ENCODE measurements around the gene TBC1D10A.
A peak's percentile ranks its signal among the peaks of the same experiment; 100 is the strongest.
"Not testable (repeated sequence)": the region's sequence is repeated elsewhere in the genome, so short reads cannot be mapped to it uniquely, and the experiment has no call there.

The TBC1D10A gene

DNA sequence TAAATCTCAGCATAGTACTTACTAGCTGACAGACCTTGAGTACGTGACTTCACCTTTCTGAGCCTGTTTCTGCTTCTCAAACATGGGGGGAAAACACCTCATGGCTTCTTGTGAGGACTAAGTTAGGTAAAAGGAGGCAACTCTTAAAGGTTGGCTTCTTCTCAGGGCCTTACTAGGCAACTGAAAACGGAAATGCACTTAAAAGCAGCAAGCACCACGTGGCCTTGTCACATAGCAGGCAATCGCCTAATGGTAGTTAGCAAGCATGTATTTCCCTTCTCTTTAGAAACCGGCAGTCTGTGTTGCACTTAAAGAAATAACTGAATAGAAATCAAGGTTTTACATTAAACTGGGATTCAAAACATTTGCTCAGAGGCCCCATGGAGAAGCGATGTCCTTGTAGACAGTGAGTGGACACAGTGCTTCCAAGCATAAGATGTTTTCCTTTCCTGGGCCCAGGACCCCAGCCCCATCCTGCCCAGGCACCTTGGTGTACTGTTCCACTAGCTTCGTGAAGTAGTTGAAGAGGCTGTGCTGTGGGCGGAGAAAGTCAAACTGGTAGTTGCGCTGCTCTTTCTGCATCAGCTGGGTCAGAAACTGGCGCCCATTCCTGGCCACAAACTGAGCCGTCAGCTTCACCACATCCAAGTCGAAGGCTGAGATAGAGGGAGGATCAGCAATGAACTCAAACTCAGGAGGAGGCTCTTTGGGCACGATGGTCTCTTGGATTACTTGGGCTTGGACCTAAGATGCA, 17.9 kb upstream of the TBC1D10A start:
- DNase-seq = no peak

DNA sequence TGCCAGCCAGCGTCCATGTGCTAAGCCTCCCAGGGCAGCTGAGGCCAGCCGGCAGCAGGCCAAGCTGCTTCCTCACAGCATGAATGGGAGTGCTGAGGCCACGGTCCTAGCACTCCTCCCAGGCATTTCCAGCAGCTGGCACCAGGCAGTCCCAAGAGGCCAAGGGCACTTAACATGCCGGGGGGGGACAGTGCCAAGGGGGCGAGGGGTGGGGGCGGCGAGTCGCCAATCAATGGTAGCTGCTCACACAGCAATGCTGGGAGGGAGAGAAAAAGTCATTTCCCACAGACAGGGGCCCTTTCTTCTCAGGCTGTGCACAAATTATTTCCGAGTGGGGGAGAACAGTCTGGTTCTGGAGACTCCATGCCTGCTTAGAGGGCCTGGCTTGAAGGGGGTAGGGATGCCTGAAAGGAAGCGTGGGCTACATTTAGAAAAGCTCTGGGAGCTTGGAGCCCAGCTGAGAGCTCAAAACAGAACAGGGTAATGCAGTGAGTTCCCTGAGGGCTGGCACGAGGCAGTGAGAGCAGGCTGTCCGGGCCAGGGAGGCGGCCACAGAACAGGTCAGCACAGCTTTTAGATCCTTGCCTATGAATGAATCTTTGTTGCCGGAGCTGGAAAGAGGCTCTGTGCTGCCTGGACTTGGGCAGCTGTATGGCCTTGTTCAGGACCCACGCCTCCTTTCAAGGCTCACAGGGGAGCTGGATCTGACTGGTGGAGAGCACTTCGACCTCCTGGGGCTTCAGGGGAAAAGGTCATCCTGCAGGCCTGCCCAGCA, 14.4 kb upstream of the TBC1D10A start:
- no peak for DNase-seq

DNA sequence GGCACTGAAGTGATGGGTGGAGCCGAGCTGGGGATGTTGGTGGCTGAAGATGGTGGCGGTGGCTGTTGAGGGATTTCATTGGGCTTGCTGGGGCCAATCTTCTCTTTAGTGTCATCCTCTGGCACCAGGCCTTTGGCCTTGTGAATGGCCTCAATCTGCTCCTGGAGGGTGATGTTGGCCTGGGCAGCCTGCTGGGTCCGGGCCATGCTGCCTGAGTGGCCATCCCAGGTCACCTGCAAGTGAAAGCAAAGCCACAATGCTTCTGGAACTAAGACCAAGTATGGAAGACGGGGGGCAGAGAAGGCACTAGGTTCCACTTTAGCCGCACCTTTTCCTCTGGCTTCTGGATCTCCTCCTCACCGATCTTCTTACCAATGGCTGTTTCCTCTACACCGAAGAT, 12.1 kb upstream of the TBC1D10A start:
- DNase-seq = no peak

DNA sequence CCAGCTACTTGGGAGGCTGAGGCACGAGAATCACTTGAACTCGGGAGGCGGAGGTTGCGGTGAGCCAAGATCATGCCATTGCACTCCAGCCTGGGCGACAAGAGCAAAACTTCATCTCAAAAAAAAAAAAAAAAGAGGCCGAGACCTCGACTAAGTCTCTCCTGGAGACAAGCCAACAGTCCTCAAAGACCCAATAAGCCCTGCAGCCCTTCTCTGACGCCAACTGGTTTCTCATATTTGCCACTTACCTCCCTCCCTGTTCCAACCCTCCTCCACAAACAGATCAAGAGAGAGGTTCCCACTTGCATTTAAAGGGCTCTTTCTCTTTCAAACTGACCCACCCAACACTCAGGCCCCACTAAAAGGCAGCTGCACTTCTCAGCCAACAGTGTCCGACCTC, 11.6 kb upstream of the TBC1D10A start:
- not testable (repeated sequence) for DNase-seq

DNA sequence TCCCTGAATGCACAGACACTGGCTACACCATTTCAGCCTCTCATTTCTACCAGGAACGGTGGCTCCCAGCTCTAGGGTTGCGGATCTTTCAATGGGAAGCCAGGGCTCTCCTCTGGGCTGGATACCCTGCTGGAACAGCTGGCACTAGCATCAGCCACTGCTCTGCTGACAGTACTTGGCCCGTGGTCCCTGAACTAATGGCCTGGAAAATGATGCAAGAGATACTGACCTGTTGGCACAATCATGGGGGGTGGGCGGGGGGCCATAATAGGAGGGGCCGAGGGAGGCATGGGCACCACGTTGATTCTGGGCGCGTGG, 10.7 kb upstream of the TBC1D10A start:
- DNase-seq = no peak

DNA sequence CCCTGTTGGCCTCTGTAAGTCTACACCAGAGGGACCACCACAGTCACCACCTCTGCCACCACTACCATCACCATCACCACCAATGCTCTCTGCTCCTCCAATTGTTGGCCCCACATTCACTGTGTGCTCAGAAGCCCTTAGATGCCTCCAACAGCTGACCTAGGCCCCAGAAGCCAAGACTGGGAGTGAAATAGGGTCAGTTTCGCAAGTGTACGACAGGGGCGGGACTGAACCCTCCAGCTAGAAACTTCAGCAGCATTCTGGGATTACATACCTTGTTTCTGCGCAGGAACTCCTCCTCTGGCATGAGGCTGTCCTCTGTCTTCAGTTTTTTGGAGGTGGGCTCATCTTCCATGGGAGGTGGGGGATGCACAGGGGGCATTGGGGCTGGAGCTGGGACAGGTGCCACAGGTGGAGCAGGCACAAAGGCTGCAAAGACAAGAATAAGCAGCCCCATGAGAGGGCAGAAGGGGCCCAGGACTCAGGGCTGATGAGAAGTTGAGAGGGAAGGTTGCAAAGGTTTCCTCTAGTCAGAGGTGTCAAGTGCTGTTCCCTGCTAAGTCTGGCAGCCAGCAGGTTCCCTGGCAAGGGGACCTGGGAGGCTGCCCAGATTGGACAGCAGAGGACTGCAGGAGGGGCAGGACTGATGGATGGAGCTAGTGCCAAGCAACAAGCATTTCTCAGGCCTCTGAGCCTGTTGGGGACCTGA, 10.2 kb upstream of the TBC1D10A start:
- no peak for DNase-seq

DNA sequence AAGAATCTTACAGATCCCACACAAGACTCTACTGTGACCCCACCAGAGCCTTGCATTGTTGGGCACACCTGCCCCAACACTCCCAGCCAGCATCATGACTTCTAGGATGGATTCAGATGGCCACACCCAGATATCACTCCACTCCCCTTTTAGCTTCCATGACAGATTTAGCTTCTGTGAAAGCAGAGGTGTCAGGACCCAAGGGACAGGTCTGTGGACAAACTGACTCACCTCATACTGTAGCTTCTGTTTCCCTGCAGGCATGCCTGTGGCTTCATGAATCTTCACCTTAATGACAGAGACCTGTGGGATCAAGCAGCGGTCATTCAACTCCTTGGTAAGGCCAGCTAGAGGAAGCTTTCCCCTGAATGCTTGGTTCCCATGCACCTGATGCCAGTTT, 8.5 kb upstream of the TBC1D10A start:
- no peak for DNase-seq

DNA sequence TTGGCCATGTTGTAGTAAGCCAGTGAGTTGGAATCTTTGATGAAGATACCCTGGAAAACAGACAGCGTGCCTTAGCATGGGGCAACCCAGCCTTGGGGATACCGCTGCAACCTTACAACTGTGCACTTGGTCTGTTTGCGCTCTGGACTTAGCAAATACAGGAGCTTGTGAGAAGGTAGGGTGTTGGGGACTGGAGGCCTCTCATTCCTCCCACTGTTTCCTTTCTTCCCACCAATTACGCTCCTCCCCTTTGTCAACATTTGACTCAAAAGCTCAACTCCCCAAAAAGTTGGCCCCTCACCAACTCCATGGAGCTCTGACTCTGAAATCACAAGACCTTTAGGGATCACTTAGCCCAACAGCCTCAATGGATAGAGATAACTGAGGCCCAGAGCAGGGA, 7.9 kb upstream of the TBC1D10A start:
- no peak for DNase-seq

DNA sequence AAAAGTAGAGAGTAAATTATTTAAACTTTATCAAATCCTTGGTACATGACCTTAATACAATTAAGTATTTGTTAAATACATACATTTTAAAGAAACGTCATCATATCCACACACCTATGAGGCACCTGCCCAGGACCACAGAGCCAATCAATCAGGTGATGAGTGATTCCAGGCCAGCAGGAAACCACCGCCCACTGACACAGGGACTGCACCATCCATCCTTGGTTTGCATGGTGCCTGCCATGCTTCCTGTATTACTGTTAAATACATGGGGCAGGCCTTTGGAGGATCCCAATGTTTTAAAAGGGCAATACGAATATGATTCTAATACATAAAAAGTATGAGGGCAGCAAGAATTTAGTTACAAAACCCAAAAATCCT, 7.0 kb upstream of the TBC1D10A start:
- DNase-seq = no peak

DNA sequence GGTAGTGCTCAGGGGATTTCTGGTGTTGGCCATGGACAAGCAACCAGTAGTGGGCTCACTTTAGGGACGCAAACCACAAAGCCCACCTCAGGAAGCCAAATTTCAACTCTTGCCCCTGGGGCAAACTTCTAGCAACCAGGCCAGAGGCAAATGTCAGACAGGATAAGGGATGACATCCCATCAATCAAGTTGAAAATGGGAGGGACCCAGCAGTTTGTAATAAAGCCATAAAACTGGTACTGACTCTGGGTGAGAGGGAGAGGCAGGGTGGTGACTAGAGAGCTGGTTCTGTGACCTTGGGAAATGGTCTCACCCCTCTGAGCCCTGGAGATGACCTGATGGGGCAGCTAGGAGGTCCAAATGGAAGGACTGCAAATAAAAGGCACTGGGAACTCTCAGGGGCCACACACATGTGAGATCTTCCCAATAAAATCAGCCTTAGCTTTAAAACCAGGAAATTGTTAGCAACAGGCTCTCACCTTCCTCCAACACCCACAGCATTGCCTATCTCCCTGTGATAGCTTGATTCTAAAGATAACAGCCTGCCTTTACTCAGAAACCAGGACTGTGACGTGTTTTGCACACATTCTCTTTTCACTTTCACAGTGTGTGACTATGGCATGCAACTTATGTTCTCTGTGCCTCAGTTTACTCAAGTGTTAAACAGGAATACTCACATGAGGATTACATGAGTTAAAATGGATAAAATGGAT, 6.4 kb upstream of the TBC1D10A start:
- no peak for DNase-seq

DNA sequence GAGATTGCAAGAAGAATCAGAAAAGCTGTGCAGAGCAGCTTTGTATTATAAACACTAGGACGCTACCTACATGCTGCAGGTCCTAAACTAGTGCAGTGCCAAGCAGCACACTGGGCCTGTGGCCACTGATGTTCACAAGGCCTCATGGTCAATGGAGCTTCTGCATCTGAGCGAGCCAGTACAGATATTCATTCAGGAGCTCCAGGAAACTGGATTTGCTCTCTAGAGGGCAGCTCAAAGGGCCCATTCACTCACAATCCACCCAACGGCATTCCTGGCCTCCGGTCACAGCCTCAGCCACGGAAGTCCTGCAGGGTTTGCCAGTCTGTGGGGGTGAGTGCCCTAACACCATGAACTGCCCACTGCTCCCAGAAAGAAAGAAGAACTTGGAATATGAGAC, 5.8 kb upstream of the TBC1D10A start:
- no peak for DNase-seq

DNA sequence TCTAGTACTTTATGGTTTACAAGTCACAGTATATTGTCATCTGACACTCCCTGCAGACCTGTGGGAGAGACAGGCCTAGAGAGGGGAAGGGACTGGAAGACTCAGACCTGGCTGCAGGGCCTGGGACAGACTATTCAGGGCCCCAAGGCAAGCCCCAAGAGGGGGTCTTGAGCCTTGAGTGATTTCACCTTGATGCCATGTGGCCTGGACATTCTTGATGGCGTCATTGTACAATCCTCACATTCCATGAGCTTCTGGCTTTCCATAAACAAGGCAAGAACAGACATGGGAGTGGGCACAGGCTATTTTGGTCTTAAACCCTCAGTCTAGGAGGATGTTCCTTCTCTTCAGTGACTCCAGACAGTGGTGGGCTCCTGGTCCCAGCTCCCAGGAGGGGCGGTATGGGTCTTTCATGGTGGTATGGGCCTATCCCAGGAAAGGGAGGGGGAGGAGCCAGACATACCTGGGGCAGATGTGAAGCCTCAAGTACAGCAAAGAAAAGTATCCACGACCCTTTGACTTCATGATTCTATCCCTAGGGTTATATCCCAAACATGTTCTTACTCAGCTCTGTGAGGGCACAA, 1.8 kb upstream of the TBC1D10A start:
- DNase-seq = peak; percentile 34

DNA sequence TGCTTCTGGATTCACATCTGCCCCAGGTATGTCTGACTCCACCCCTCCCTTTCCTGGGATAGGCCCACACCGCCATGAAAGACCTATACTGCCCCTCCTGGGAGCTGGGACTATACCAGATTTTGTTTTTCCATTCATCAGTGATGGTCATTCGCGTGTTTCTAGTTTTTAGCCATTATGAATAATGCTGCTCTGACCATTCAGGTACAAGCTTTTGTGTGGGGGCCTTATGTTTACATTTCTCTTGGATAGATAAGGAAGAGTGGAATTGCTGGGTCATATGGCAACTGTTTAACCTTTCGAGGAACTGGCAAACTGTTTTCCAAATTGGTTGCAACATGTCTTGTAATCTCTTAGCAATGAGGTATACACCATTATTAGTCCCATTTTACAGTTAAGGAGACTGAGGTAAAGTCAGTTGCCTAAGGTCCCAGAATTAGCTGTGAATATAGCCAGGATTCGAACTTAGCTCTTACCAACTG, 1.2 kb upstream of the TBC1D10A start:
- DNase-seq = no peak

DNA sequence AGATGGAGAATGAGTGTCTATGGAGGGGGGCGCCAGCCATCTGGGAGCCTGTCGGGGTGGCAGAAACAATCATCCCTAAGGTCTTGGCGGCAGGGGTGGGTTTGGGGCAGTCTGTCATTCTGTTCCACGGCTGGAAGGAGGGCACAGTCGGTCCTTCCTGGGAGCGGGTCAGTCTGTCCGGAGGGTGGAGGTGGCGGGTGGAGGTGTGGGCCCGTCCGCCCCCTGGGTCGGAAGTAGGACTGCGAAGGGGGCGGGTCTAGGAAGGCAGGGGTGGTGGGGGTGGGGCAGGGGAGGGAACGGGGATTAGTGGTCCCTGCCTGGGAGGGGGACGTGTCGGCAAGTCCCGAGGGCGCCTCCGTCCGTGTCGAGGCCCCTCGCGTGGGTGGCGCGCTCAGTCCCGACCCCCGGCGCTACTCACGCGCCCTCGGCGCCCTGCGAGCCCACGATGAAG, 461 bp downstream of the TBC1D10A start:
- no peak for DNase-seq

DNA sequence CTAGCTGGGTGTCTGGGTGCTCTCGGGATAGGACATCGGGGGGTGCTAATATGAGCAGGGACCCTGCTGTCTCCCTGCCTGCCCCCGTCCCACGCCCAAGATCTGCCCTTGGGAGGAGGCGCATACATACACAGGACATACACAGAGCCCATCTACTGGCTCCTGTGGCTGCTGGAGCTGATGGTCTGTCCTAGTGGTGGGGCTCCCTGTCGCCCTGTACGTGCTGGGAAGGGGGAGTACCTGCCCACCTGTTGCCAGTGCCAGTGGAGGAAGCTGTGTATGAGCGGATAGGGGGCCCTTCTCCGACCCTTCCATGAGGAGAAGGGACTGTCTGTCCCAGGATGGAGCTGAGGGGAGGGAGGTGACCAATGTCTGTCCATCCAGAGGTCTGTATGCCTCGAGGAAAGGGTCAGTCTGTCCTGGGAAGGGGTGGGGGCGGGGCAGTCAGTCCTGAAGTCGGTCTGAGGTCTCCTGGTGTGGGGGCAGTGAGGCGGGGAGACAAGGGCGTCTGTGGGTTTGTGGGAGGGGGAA, 952 bp downstream of the TBC1D10A start:
- no peak for DNase-seq

DNA sequence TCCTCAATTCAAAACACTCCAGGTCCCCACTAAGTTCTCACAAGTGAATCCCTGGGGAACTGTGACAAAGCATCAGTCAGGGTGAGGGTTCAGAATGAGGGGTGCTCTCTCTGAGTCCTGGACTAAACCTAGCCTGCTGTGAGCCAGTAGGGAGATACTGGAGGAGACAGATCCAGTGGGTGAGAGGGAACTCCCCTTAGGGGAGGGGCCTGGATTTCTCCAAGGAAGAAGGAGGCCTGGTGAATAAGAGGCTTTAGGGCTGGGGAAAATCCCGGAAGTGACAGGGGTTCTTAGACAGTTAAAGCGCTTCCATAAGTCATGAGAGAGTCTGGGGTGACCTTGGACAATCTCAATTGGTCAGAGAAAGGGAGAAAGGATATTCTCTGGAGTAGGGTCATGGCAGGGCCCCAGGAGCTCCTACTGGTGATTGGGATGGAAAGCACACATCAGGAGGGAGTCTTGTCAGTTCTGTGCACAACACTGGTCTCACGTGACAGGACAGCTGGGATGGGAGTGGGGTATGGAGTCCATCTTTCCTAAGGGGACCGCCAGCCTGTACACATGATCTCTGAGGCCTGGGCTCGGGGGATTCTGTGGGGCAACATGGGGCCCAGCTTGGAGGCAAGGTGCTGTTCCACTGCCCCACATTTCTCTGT, 1.5 kb downstream of the TBC1D10A start:
- peak; percentile 81 for DNase-seq

DNA sequence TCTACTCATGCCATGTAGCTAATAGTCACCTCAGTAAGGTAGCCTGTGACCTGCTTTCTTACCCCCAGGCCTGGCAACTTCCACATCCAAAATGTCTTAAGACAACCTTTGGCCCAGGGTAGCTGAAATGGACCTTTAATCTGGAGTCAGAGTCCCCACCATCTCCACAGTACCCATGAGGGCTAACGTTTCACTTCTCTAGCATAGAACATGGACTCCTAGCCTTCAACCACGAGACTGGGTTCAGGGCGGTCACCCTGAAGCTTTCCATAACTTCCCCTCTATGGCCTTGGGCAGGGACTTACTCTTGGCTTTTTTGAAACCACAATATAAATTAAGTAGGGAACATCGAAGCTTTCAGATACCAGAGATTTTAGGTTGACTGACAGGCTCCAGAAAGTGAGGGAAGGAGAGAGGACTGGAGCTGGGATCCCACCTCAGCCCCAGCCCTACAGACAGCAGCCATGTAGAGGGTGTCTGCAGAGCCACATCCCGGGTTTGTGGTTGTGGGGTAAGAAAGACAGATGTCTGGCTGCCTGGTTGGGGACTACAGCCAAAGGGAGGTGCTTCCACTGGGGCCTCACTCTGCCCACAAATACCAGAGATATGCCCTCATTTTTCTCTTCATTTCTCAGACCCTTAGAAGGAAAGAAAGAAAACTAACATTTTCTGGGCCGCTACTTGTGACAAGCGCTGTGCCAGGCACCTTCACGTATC, 2.6 kb downstream of the TBC1D10A start:
- DNase-seq = peak; percentile 61

DNA sequence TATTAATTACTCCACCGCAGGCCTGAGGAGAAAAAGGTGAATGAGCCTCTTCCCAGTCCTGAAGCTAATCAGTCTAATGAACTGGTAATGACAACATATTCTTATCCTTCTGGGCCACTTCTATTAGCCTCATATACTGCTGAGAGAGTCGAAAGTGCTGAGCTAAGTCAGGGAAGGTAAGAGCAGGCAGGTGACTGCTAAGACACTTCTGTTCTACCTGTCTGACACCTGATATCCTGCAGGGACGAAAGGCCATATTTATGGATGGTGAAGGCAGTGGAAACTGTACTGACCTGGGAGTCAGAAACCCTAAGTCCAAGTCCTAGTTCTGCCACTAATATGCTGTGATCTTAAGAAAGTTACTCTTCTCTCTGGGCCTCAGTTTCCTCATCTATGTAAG, 3.5 kb downstream of the TBC1D10A start:
- no peak for DNase-seq

DNA sequence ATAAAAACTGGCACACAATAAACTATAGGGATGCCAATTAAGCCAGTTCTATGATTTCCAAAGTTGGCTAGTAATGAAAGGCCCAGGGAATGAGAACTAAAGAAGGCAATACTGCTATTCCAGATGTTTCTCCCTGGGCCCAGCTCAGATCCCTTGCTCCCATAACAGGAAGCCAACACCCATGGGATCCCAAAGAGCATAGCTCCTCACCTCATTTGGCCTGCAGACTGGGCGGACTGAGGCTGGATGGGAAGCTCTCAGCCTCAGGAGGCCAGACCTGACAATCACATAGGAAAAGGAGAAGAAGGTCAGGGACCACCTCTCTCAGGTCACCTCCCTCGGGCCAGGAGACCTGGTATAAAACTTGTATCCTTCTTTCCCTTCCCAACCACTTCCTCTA, 5.3 kb downstream of the TBC1D10A start:
- DNase-seq = no peak

DNA sequence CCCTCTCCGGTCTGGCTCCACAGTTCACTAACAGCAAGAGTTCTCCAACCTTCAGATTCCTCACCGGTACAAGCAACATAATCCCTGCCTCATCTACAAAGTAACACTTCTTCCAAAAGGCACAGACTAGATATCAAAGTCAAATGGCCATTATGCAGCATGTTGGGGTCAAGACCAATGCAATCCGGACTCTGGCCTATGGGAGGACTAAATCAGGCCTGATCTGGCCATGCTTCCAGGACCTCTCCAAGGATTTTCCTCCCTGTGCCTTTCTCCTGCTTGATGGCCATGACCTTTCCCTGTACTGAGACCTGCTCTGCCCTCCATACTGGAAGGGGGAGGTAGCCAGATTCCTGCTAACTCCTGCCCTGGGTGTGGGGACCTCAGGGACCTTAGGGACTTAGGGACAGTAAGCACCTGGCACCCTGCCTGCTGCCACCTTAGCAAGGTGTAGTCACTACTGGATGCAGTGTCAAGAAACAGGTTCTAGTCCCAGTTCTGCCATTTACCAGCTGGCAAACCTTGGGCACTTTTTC, 6.7 kb downstream of the TBC1D10A start:
- DNase-seq = no peak

DNA sequence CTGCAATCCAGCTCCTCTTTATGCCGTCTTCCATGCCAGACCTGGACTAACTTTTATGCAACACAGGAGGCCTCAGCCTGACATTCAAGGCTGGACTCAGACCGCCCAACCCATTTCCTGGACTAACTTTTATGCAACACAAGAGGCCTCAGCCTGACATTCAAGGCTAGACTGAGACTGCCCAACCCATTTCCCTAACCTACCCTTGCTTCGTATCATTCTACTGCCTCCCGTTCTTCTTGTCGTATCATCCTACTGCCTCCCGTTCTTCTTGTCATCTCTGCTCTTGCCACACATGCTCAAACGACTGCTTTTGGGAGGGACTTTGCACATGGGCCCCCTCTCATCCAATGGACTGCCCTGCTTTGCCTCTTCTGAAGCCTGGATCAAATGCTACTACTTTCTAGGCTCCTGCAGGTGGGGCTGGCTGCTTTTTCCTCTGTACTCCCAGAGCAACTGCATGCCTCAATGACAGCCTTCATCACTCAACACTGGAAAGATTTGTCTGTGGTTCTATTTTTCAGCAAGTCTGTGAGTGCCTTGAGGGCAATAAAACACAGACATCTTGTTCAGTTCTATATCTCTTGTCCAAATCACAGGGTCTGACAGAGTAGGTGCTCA, 7.8 kb downstream of the TBC1D10A start:
- DNase-seq = no peak
